Activated CD4-positive, alpha-beta T cell treated with anti-CD3 and anti-CD28 coated beads, Interleukin-2, amount 10 ng/mL, durations not matched to agents 24 days and 14 days (primary cell): ENCODE measurements around the gene POLR3H. TPM values are rescaled to one million over a fixed set of nuclear protein-coding genes. Genes with fewer than 3 reads are reported as not detected.

Source experiments
- DNase-seq: peaks from one replicate; pipeline ENCODE4 v3.0.0; 2022
- H3K27ac Mint-ChIP-seq: one replicate; pipeline ENCODE4 v1.8.0; 2022; ENCODE audit warnings: mild to moderate bottlenecking, mixed read lengths
- H3K27me3 Mint-ChIP-seq: one replicate; pipeline ENCODE4 v1.8.0; 2022; ENCODE audit warnings: mixed read lengths
- H3K36me3 Mint-ChIP-seq: one replicate; pipeline ENCODE4 v1.8.0; 2022; ENCODE audit warnings: low read depth, mild to moderate bottlenecking, mixed read lengths
- H3K4me1 Mint-ChIP-seq: one replicate; pipeline ENCODE4 v1.8.0; 2021; ENCODE audit warnings: mixed read lengths
- H3K4me3 Mint-ChIP-seq: one replicate; pipeline ENCODE4 v1.8.0; 2022; ENCODE audit warnings: mild to moderate bottlenecking, moderate library complexity, mixed read lengths
- H3K9me3 Mint-ChIP-seq: one replicate; pipeline ENCODE4 v1.8.0; 2021; ENCODE audit warnings: mixed read lengths
- intact Hi-C: fragments of 100-400 bp; cut with micrococcal nuclease; formaldehyde crosslinking; loops from one replicate; pipeline ENCODE4 v1.15.1; 2023
- total RNA-seq: library from RNA; stranded (reverse); gene quantifications from 2 replicates; pipeline ENCODE4 v1.2.3, GENCODE V29; 2022

Gene POLR3H
- total RNA-seq, 1 donor from 2014 or later, result 49.2 TPM

GRCh38 chr22:41485033-41485432 is 59.2 kb downstream of the POLR3H start:
- Mint-ChIP-seq H3K4me3 (no peak overlapping the region), H3K27ac (no peak overlapping the region), H3K36me3 (no peaks in the 10 kb centered on the region), H3K9me3 (no peaks in the 10 kb centered on the region), H3K27me3 (no peaks in the 10 kb centered on the region), H3K4me1 (peaks cover 15% of the 10 kb centered on the region)
- DNase-seq, result no peak
- intact Hi-C loops, result no loop called here

- intact Hi-C loops, result no loop called here
- Mint-ChIP-seq H3K9me3 (no peaks in the 10 kb centered on the region), H3K27ac (peak overlapping the region; percentile 55), H3K4me3 (no peak overlapping the region), H3K27me3 (no peaks in the 10 kb centered on the region), H3K36me3 (peaks cover 1% of the 10 kb centered on the region), H3K4me1 (peaks cover 20% of the 10 kb centered on the region)
- no peak for DNase-seq
These were observed 61.8 kb downstream of the POLR3H start for GRCh38 chr22:41482319-41482935.

- intact Hi-C loops, result no loop called here
These were observed 62.3 kb downstream of the POLR3H start for GRCh38 chr22:41481925-41482318.

GRCh38 chr22:41481131-41481830 is 63.0 kb downstream of the POLR3H start:
- H3K27me3 Mint-ChIP-seq, result no peaks in the 10 kb centered on the region
- DNase-seq, result no peak
- no peak overlapping the region for H3K27ac Mint-ChIP-seq
- peaks cover 20% of the 10 kb centered on the region for H3K4me1 Mint-ChIP-seq
- no peaks in the 10 kb centered on the region for H3K9me3 Mint-ChIP-seq
- no peak overlapping the region for H3K4me3 Mint-ChIP-seq
- peaks cover 1% of the 10 kb centered on the region for H3K36me3 Mint-ChIP-seq
- intact Hi-C loops, result no loop called here

More at GRCh38 chr22:41481925-41482318, 62.3 kb downstream of the POLR3H start:
- DNase-seq, result no peak
- Mint-ChIP-seq H3K4me3 (no peak overlapping the region), H3K36me3 (peaks cover 1% of the 10 kb centered on the region), H3K9me3 (no peaks in the 10 kb centered on the region), H3K27me3 (no peaks in the 10 kb centered on the region), H3K27ac (no peak overlapping the region), H3K4me1 (peaks cover 20% of the 10 kb centered on the region)

GRCh38 chr22:41480397-41480735 is 63.9 kb downstream of the POLR3H start:
- Mint-ChIP-seq H3K27ac (no peak overlapping the region), H3K4me1 (peaks cover 17% of the 10 kb centered on the region), H3K27me3 (no peaks in the 10 kb centered on the region), H3K9me3 (no peaks in the 10 kb centered on the region), H3K36me3 (peaks cover 1% of the 10 kb centered on the region), H3K4me3 (no peak overlapping the region)
- intact Hi-C loops, result no loop called here
- no peak for DNase-seq

- H3K9me3 Mint-ChIP-seq, result no peaks in the 10 kb centered on the region
- H3K36me3 Mint-ChIP-seq, result peaks cover 1% of the 10 kb centered on the region
- DNase-seq, result no peak
- intact Hi-C loops, result no loop called here
- no peak overlapping the region for H3K27ac Mint-ChIP-seq
- H3K4me1 Mint-ChIP-seq, result peaks cover 14% of the 10 kb centered on the region
- H3K4me3 Mint-ChIP-seq, result no peak overlapping the region
- no peaks in the 10 kb centered on the region for H3K27me3 Mint-ChIP-seq
These were observed 64.4 kb downstream of the POLR3H start for GRCh38 chr22:41479671-41480396.

- Mint-ChIP-seq H3K27me3 (no peaks in the 10 kb centered on the region), H3K36me3 (peaks cover 2% of the 10 kb centered on the region), H3K4me1 (peaks cover 14% of the 10 kb centered on the region), H3K9me3 (no peaks in the 10 kb centered on the region), H3K4me3 (no peak overlapping the region), H3K27ac (no peak overlapping the region)
- intact Hi-C loops, result no loop called here
- DNase-seq, result no peak
These were observed 65.3 kb downstream of the POLR3H start for GRCh38 chr22:41478891-41479521.

- no peak overlapping the region for H3K4me3 Mint-ChIP-seq
- no peaks in the 10 kb centered on the region for H3K9me3 Mint-ChIP-seq
- H3K36me3 Mint-ChIP-seq, result peaks cover 5% of the 10 kb centered on the region
- DNase-seq, result no peak
- peaks cover 20% of the 10 kb centered on the region for H3K4me1 Mint-ChIP-seq
- no peaks in the 10 kb centered on the region for H3K27me3 Mint-ChIP-seq
- intact Hi-C loops, result no loop called here
- H3K27ac Mint-ChIP-seq, result no peak overlapping the region
These were observed 65.8 kb downstream of the POLR3H start for GRCh38 chr22:41478473-41478872.

Other genes starting within 250 kb of the POLR3H start
- 69.1 and 70.5 TPM in 2 replicates for gene ZC3H7B, start 242.9 kb downstream of the POLR3H start, total RNA-seq
- gene TEF, start 162.5 kb downstream of the POLR3H start, total RNA-seq, result 2.0 and 2.1 TPM in 2 replicates
- gene TOB2, start 97.7 kb downstream of the POLR3H start, total RNA-seq, result 41.4 and 42.7 TPM in 2 replicates
- 90.3 and 98.3 TPM in 2 replicates for gene PHF5A, start 75.8 kb downstream of the POLR3H start, total RNA-seq
- gene ACO2, start 75.4 kb downstream of the POLR3H start, total RNA-seq, result 103 and 104 TPM in 2 replicates
- not detected in 2 replicates for gene CSDC2, start 16.5 kb upstream of the POLR3H start, total RNA-seq
- gene PMM1, start 45.4 kb upstream of the POLR3H start, total RNA-seq, result 19.7 and 23.1 TPM in 2 replicates
- 82.2 and 84.9 TPM in 2 replicates for gene DESI1, start 76.6 kb upstream of the POLR3H start, total RNA-seq
- gene XRCC6, start 76.8 kb upstream of the POLR3H start, total RNA-seq, result 400 and 414 TPM in 2 replicates
- gene SNU13, start 144.4 kb upstream of the POLR3H start, total RNA-seq, result 343 and 345 TPM in 2 replicates
- 14.2 and 15.7 TPM in 2 replicates for gene MEI1, start 155.0 kb upstream of the POLR3H start, total RNA-seq